Measurements from ENCODE around the gene SAMD11.

The SAMD11 gene

DNA sequence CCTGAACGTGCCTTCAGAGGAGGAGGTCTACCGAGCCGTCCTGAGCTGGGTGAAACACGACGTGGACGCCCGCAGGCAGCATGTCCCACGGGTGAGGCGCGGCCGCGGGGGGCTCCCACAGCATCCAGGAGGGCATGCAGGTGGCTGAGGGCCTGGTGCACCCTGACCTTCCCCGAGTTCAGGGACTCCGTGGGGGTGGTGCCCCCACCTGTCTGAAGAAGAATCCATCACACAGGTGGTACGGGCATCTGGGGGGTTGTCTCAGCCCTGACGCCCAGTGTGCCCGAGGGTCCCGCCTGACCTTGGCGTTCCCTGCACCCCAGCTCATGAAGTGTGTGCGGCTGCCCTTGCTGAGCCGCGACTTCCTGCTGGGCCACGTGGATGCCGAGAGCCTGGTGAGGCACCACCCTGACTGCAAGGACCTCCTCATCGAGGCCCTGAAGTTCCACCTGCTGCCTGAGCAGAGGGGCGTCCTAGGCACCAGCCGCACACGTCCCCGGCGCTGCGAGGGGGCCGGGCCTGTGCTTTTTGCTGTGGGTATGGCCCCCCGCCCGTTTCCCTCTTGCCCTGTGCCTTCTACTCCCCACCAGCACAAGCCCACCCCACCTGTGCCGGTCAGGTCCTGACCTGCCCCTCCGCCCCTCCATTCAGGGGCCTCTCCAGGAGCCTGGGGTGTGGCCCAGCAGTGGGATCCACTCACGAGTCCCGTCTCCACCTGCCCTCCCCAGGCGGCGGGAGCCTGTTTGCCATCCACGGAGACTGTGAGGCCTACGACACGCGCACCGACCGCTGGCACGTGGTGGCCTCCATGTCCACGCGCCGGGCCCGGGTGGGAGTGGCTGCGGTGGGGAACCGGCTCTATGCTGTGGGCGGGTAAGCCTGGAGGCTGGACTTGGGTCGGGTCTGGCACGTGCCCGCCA, 38.9 kb downstream of the SAMD11 start:
- no peaks in the 10 kb centered on the region for H4K20me1 ChIP-seq (ENCODE audit: control insufficient read depth, insufficient read depth, low read depth, low read length)
- H3K4me1 ChIP-seq (ENCODE audit: control insufficient read depth, low read length), result peaks cover 28% of the 10 kb centered on the region
- no peak overlapping the region for H3K27ac ChIP-seq (ENCODE audit: low read depth, low read length)
- peaks cover 15% of the 10 kb centered on the region for H3K79me2 ChIP-seq (ENCODE audit: control insufficient read depth, low read length)
- H3K4me3 ChIP-seq (ENCODE audit: low read length), result no peak overlapping the region
- no peak for TF ChIP-seq EZH2phosphoT487 (IDR thresholded peaks at IDR 0.05; ENCODE audit: borderline replicate concordance, low read length)
- TF ChIP-seq, protein P1, sequence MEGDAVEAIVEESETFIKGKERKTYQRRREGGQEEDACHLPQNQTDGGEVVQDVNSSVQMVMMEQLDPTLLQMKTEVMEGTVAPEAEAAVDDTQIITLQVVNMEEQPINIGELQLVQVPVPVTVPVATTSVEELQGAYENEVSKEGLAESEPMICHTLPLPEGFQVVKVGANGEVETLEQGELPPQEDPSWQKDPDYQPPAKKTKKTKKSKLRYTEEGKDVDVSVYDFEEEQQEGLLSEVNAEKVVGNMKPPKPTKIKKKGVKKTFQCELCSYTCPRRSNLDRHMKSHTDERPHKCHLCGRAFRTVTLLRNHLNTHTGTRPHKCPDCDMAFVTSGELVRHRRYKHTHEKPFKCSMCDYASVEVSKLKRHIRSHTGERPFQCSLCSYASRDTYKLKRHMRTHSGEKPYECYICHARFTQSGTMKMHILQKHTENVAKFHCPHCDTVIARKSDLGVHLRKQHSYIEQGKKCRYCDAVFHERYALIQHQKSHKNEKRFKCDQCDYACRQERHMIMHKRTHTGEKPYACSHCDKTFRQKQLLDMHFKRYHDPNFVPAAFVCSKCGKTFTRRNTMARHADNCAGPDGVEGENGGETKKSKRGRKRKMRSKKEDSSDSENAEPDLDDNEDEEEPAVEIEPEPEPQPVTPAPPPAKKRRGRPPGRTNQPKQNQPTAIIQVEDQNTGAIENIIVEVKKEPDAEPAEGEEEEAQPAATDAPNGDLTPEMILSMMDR (IDR thresholded peaks at IDR 0.05; ENCODE audit: low read depth, low read length, poor library complexity, severe bottlenecking), result no peak
- no peaks in the 10 kb centered on the region for H3F3A ChIP-seq (ENCODE audit: control insufficient read depth, insufficient read depth)
- no peak overlapping the region for H3K4me2 ChIP-seq (ENCODE audit: low read length)
- H3K36me3 ChIP-seq (ENCODE audit: control insufficient read depth, low read length), result peaks cover 6% of the 10 kb centered on the region
- H3K9me3 ChIP-seq (ENCODE audit: control insufficient read depth, insufficient read depth, low read length), result no peaks in the 10 kb centered on the region
- H3K9me2 ChIP-seq (replicated peaks; ENCODE audit: control insufficient read depth, low read length), result no peaks in the 10 kb centered on the region
- H3K27me3 ChIP-seq (ENCODE audit: control insufficient read depth, low read length), result 0 out of 2 replicates have a peak, but pooled peaks cover 4% of the 10 kb centered on the region

DNA sequence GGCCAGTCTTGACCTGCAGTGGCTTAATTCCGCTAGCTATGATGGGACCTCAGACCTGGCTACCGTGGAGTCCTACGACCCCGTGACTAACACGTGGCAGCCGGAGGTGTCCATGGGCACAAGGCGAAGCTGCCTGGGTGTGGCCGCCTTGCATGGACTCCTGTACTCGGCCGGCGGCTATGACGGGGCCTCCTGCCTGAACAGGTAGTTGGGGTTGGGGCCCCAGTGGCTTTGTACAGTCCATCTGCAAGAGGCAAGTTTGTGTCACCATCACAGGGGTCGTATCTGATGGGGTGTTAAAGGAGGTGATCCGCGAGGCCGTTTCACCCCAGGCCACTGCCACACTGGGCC, 39.6 kb downstream of the SAMD11 start:
- no peaks in the 10 kb centered on the region for H3F3A ChIP-seq (ENCODE audit: control insufficient read depth, insufficient read depth)
- no peak overlapping the region for H3K27ac ChIP-seq (ENCODE audit: low read depth, low read length)
- H3K4me1 ChIP-seq (ENCODE audit: control insufficient read depth, low read length), result peaks cover 24% of the 10 kb centered on the region
- H3K4me2 ChIP-seq (ENCODE audit: low read length), result no peak overlapping the region
- H3K36me3 ChIP-seq (ENCODE audit: control insufficient read depth, low read length), result peaks cover 6% of the 10 kb centered on the region
- TF ChIP-seq, protein P1 (IDR thresholded peaks at IDR 0.05; ENCODE audit: low read depth, low read length, poor library complexity, severe bottlenecking), result no peak
- TF ChIP-seq EZH2phosphoT487 (IDR thresholded peaks at IDR 0.05; ENCODE audit: borderline replicate concordance, low read length), result no peak
- peaks cover 8% of the 10 kb centered on the region for H3K79me2 ChIP-seq (ENCODE audit: control insufficient read depth, low read length)
- H3K4me3 ChIP-seq (ENCODE audit: low read length), result no peak overlapping the region
- 0 out of 2 replicates have a peak, but pooled peaks cover 4% of the 10 kb centered on the region for H3K27me3 ChIP-seq (ENCODE audit: control insufficient read depth, low read length)
- H4K20me1 ChIP-seq (ENCODE audit: control insufficient read depth, insufficient read depth, low read depth, low read length), result no peaks in the 10 kb centered on the region
- H3K9me3 ChIP-seq (ENCODE audit: control insufficient read depth, insufficient read depth, low read length), result no peaks in the 10 kb centered on the region
- H3K9me2 ChIP-seq (replicated peaks; ENCODE audit: control insufficient read depth, low read length), result no peaks in the 10 kb centered on the region

DNA sequence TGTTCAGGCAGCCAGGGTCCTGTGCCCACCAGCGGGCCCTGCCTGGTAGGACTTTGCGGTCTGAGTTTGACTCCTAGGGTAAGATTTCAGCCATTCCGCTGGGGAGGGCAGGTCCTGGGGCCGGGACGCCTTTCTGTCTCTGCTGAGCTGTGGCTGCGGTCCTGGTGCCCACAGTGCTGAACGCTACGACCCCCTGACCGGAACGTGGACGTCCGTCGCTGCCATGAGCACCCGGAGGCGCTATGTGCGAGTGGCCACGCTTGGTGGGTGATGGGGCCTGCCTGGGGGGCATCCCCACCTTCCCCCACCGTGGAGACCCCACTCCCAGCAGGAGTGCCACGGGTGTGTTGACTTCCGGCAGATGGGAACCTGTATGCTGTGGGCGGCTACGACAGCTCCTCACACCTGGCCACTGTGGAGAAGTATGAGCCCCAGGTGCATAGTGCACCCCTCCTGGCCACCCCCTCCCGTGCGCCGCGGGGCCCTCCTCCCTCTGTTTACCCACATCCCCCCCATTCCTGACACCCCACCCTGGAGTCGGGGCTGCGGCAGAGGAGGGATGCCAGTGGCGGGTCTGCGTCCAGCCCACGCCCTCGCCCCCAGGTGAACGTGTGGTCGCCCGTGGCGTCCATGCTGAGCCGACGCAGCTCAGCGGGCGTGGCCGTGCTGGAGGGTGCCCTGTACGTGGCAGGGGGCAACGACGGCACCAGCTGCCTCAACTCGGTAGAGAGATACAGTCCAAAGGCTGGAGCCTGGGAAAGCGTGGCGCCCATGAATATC, 40.2 kb downstream of the SAMD11 start:
- Histone ChIP-seq H3K9me2 (replicated peaks; ENCODE audit: control insufficient read depth, low read length) (no peaks in the 10 kb centered on the region), H3K27ac (ENCODE audit: low read depth, low read length) (no peak overlapping the region), H3K36me3 (ENCODE audit: control insufficient read depth, low read length) (peaks cover under 1% of the 10 kb centered on the region), H3K9me3 (ENCODE audit: control insufficient read depth, insufficient read depth, low read length) (no peaks in the 10 kb centered on the region), H3K4me1 (ENCODE audit: control insufficient read depth, low read length) (peaks cover 24% of the 10 kb centered on the region), H3K27me3 (ENCODE audit: control insufficient read depth, low read length) (0 out of 2 replicates have a peak, but pooled peaks cover 4% of the 10 kb centered on the region), H3K4me2 (ENCODE audit: low read length) (no peak overlapping the region), H3F3A (ENCODE audit: control insufficient read depth, insufficient read depth) (no peaks in the 10 kb centered on the region), H3K79me2 (ENCODE audit: control insufficient read depth, low read length) (peaks cover 2% of the 10 kb centered on the region), H3K4me3 (ENCODE audit: low read length) (no peak overlapping the region), H4K20me1 (ENCODE audit: control insufficient read depth, insufficient read depth, low read depth, low read length) (no peaks in the 10 kb centered on the region)
- TF ChIP-seq EZH2phosphoT487 (IDR thresholded peaks at IDR 0.05; ENCODE audit: borderline replicate concordance, low read length), result no peak
- TF ChIP-seq, protein P1 (IDR thresholded peaks at IDR 0.05; ENCODE audit: low read depth, low read length, poor library complexity, severe bottlenecking), result no peak
